Measurements from ENCODE around the gene PHF11. TPM values are rescaled to one million over a fixed set of nuclear protein-coding genes. Genes with fewer than 3 reads are reported as not detected.
"Not testable (repeated sequence)": the region's sequence is repeated elsewhere in the genome, so short reads cannot be mapped to it uniquely, and the experiment has no call there.

The PHF11 gene
- total RNA-seq, 1 experiment from 2014 or later: 24.0 TPM

DNA sequence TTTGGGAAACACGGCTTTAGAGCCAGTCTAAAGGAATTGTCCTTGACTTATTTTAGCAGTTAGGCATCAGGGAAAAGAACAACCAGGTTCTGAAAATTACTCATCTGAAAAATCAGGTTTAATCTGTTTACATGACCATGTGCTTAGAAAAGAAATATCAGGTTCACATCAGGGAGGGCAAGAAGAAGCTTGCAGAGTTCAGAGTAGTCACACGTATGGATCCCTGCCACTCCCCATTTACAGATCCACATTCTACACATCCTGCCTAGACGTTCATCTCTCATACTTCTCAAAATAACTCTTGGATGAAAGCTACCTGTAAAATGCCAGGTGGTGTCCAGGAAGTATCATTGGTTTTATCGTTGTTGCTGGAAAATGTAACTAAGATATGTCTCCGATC lies 14.0 kb upstream of the PHF11 start:
- Mint-ChIP-seq H3K27me3 (ENCODE audit: unreplicated experiment) (no peaks in the 10 kb centered on the region), H3K36me3 (ENCODE audit: insufficient read depth, unreplicated experiment) (no peaks in the 10 kb centered on the region), H3K4me3 (ENCODE audit: low read depth, unreplicated experiment) (no peak overlapping the region), H3K4me1 (ENCODE audit: low read depth, unreplicated experiment) (no peaks in the 10 kb centered on the region), H3K27ac (ENCODE audit: unreplicated experiment) (no peak overlapping the region), H3K9me3 (ENCODE audit: low read depth, unreplicated experiment) (no peaks in the 10 kb centered on the region)
- intact Hi-C loops (cut with micrococcal nuclease; ENCODE audit: unreplicated experiment): no loop called here
- BruUV-seq (replicated peaks): no TSS peak
- TF ChIP-seq, protein P1, sequence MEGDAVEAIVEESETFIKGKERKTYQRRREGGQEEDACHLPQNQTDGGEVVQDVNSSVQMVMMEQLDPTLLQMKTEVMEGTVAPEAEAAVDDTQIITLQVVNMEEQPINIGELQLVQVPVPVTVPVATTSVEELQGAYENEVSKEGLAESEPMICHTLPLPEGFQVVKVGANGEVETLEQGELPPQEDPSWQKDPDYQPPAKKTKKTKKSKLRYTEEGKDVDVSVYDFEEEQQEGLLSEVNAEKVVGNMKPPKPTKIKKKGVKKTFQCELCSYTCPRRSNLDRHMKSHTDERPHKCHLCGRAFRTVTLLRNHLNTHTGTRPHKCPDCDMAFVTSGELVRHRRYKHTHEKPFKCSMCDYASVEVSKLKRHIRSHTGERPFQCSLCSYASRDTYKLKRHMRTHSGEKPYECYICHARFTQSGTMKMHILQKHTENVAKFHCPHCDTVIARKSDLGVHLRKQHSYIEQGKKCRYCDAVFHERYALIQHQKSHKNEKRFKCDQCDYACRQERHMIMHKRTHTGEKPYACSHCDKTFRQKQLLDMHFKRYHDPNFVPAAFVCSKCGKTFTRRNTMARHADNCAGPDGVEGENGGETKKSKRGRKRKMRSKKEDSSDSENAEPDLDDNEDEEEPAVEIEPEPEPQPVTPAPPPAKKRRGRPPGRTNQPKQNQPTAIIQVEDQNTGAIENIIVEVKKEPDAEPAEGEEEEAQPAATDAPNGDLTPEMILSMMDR (IDR thresholded peaks at IDR 0.05; ENCODE audit: unreplicated experiment): no peak
- DNase-seq: no peak
- CTCF ChIA-PET: no interaction called here

DNA sequence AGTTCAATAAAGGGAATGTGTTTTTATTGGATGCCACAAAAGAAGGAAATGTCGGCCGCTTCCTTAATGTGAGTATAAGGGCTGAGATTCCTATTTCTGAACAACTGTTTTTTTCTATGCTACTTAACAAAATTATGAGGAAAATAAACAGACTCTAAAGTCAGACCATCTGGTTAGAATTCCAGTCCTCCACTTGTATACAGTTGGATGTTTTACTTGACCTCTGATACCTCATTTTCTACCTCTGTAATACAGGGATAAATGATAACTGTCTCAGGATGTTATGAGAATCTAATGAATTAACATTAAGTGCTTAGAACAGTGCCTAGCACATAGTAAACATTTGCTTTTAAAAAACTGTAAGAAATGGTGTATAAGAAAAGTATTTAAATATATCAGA lies 7.2 kb upstream of the PHF11 start:
- CTCF ChIA-PET: no interaction called here
- Mint-ChIP-seq H3K27ac (ENCODE audit: unreplicated experiment) (no peak overlapping the region), H3K4me3 (ENCODE audit: low read depth, unreplicated experiment) (no peak overlapping the region), H3K4me1 (ENCODE audit: low read depth, unreplicated experiment) (peaks cover 2% of the 10 kb centered on the region), H3K27me3 (ENCODE audit: unreplicated experiment) (no peaks in the 10 kb centered on the region), H3K36me3 (ENCODE audit: insufficient read depth, unreplicated experiment) (no peaks in the 10 kb centered on the region), H3K9me3 (ENCODE audit: low read depth, unreplicated experiment) (no peaks in the 10 kb centered on the region)
- BruUV-seq (replicated peaks): no TSS peak
- no peak for DNase-seq
- intact Hi-C loops (cut with micrococcal nuclease; ENCODE audit: unreplicated experiment): no loop called here
- TF ChIP-seq, protein P1 (IDR thresholded peaks at IDR 0.05; ENCODE audit: unreplicated experiment): no peak

DNA sequence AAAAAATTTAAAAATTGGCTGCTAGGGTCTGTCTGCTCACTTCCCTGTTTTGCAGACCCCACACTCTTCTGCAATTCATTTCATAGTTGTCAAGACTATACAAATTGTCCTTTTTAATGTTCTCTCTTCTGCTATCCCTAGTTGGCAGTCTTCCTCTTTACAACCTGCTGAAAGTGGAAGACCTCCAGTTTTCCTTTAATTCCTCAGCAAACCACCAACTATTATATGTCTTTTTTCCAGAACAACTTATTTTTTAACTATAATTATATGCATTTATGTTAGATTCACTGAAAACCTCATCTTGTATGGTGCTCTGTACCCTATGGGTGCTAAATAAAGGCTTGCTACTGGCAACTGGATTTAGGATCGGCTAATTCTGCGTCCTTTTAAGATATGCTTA lies 1.1 kb upstream of the PHF11 start:
- BruUV-seq (replicated peaks): no TSS peak
- intact Hi-C loops (cut with micrococcal nuclease; ENCODE audit: unreplicated experiment): loop anchor here (2.0 to 5.0 kb wide), 2 partner anchors 113 to 194 kb away; no protein-coding TSS in a partner anchor
- Mint-ChIP-seq H3K36me3 (ENCODE audit: insufficient read depth, unreplicated experiment) (peaks cover 9% of the 10 kb centered on the region), H3K27ac (ENCODE audit: unreplicated experiment) (peak overlapping the region; percentile 74), H3K4me1 (ENCODE audit: low read depth, unreplicated experiment) (peaks cover 12% of the 10 kb centered on the region), H3K27me3 (ENCODE audit: unreplicated experiment) (no peaks in the 10 kb centered on the region), H3K9me3 (ENCODE audit: low read depth, unreplicated experiment) (no peaks in the 10 kb centered on the region), H3K4me3 (ENCODE audit: low read depth, unreplicated experiment) (peak overlapping the region; percentile 76)
- CTCF ChIA-PET: interaction anchor here (0.7 kb wide), 2 partner anchors 61 to 216 kb away, joined by 4 to 6 read pairs; no protein-coding TSS in a partner anchor
- DNase-seq: no peak
- TF ChIP-seq, protein P1 (IDR thresholded peaks at IDR 0.05; ENCODE audit: unreplicated experiment): no peak

DNA sequence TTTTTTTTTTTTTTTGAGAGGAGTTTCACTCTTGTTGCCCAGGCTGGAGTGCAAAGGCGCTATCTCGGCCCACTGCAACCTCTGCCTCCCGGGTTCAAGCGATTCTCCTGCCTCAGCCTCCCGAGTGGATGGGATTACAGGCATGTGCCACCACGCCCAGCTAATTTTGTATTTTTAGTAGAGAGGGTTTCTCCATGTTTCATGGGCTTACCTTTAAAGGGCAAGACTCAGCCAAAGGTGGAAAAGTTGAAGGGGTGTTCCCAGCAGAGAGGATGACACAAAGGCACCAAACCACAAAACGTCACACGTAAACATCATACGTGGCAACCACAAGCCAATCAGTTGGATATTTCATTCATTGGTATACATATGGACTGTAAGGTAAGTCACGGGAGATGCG lies 1.1 kb downstream of the PHF11 start:
- not testable (repeated sequence) for H3K27ac Mint-ChIP-seq (ENCODE audit: unreplicated experiment); BruUV-seq (replicated peaks)

DNA sequence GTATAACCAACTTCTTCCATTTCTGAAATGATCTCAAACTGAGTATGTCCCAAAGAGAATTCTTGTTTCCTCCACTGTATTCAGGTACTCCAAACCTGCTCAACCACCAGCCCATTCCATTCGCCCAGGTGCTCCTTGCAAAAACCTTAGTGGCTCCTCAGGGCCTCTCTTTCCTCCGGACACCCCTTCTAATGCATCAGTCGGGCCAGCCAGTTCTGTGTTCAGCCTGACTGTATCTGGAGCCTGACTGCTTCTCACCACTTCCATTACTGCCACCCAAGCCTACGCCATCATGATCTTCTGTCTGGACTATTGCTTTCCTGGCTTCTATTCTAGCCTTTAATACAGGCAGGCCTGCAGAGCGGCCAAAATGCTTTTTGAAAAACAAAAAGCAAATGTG lies 1.5 kb downstream of the PHF11 start:
- H3K4me3 Mint-ChIP-seq (ENCODE audit: low read depth, unreplicated experiment): no peak overlapping the region
- CTCF ChIA-PET: no interaction called here
- intact Hi-C loops (cut with micrococcal nuclease; ENCODE audit: unreplicated experiment): loop anchor here (5.0 kb wide), 1 partner anchor 110 kb away; no protein-coding TSS in a partner anchor
- peaks cover 9% of the 10 kb centered on the region for H3K36me3 Mint-ChIP-seq (ENCODE audit: insufficient read depth, unreplicated experiment)
- TSS peak; percentile 42 for BruUV-seq (replicated peaks)
- DNase-seq: no peak
- no peaks in the 10 kb centered on the region for H3K27me3 Mint-ChIP-seq (ENCODE audit: unreplicated experiment)
- TF ChIP-seq, protein P1 (IDR thresholded peaks at IDR 0.05; ENCODE audit: unreplicated experiment): no peak
- no peaks in the 10 kb centered on the region for H3K9me3 Mint-ChIP-seq (ENCODE audit: low read depth, unreplicated experiment)
- H3K27ac Mint-ChIP-seq (ENCODE audit: unreplicated experiment): no peak overlapping the region
- H3K4me1 Mint-ChIP-seq (ENCODE audit: low read depth, unreplicated experiment): peaks cover 12% of the 10 kb centered on the region

More for the DNA sequence above, 1.1 kb downstream of the PHF11 start:
- CTCF ChIA-PET; H3K27me3 Mint-ChIP-seq (ENCODE audit: unreplicated experiment); DNase-seq; H3K36me3 Mint-ChIP-seq (ENCODE audit: insufficient read depth, unreplicated experiment); H3K9me3 Mint-ChIP-seq (ENCODE audit: low read depth, unreplicated experiment): not testable (repeated sequence)
- peak overlapping the region; percentile 43 for H3K4me3 Mint-ChIP-seq (ENCODE audit: low read depth, unreplicated experiment)
- intact Hi-C loops (cut with micrococcal nuclease; ENCODE audit: unreplicated experiment): loop anchor here (5.0 kb wide), 1 partner anchor 110 kb away; no protein-coding TSS in a partner anchor
- H3K4me1 Mint-ChIP-seq (ENCODE audit: low read depth, unreplicated experiment): peaks cover 12% of the 10 kb centered on the region

All from Calu3 (cell line).